HG03558 (cell line): ENCODE results near the gene SMYD3.
"Not testable (repeated sequence)": the region's sequence is repeated elsewhere in the genome, so short reads cannot be mapped to it uniquely, and the experiment has no call there.

Experiments used
- ATAC-seq: cut with Tn5 transposase; IDR thresholded peaks from one replicate; pipeline ENCODE4 v1.9.1; 2021; ENCODE audit warnings: moderate number of reproducible peaks; ENCODE audit not compliant: unreplicated experiment; ENCODE audit errors: extremely low read depth

Gene SMYD3

GRCh38 chr1:245774931-245775330 lies 732.1 kb downstream of the SMYD3 start:
- ATAC-seq = not testable (repeated sequence)

DNA sequence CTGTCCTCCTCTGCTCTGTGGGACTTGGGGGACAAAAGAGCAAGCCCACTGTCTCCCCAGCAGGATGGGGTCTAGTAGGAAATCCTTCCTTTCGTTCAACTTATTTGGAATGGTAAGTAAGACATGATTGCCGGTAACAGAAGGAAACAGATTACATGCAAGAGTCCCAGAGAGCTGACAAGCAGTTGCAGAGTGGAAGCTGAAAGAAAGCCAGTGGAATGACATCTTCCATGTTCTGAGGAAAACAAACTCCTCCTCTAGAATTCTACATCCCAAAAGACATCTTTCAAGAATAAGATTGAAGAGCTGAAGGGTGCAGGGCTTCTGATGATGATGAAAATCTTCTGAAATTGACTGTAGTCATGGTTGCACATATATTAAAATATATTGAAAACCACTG lies 732.9 kb downstream of the SMYD3 start:
- ATAC-seq = no peak

DNA sequence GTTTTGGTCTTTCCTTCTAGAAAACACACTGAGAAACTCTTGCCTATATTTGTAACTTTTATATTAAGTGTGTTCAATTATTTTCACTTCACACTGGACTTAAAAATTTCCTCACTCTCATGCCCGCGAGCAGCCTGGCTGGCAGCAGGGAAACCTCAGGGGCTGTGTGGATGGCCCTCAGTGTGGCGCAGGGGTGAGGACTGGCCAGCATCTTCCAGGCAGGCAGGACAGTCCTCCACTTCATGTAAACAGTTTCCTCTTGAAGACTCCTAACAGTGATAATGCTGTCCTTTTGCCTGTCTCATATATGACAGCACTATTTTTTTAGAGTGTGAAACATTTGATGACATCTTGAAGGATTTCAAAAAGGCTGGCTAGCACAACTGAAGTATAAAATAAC lies 733.7 kb downstream of the SMYD3 start:
- ATAC-seq = no peak

DNA sequence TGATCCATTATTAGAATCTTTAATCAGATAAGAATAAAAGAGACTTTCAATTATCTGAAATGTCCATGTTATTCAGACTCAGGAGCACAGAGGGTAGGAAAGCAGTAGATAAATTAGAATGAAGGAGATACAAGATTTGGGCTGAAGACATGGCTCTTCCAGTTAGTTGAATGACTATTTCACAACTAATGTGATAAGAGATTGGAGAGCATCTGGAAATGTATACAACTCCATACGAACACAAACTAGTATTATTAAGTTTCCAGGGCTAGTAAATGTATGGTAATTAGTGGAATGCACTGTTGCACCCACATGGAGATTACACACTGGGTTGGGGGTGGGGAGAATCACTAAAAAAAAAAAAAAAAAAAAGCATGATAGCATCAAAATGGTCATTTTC lies 734.3 kb downstream of the SMYD3 start:
- ATAC-seq = no peak

GRCh38 chr1:245772325-245772724 lies 734.8 kb downstream of the SMYD3 start:
- ATAC-seq = no peak

DNA sequence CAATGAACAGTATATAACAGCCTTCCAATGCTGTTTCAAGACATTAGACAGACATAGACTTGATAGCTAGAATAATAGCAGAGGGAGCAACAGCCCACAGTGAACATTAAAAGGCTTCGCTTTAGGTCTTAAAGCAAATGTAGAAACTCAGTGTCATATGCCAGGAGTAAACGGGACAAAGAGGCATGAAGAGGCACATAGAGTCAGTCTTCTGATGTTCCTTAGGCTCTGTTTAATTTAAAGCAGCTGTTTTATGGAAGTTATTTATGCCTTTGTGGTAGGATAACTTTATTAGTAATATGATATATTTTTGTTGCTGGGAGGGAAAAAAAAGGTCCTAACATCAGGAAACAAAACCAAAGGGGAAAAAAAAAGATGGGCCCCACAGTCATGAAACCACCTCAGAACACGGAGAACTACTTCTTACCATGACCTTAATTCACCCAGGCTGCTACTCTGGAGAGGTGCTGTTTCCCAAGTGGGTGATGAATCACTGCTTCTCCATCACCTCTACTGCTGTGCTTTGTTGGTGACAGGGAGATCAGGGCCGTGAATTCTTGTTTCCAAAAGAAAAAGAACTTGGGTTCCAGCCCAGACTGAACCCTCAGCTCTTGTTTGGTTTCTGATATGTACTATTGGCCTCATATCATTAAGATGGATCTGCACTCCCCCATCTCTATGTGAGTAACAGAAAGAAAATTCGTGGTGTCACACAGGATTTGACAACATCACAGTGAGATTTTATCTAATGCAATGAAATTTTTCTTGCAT lies 735.4 kb downstream of the SMYD3 start:
- ATAC-seq = no peak

- ATAC-seq = no peak
Observed at GRCh38 chr1:245770156-245770555, 736.9 kb downstream of the SMYD3 start.

DNA sequence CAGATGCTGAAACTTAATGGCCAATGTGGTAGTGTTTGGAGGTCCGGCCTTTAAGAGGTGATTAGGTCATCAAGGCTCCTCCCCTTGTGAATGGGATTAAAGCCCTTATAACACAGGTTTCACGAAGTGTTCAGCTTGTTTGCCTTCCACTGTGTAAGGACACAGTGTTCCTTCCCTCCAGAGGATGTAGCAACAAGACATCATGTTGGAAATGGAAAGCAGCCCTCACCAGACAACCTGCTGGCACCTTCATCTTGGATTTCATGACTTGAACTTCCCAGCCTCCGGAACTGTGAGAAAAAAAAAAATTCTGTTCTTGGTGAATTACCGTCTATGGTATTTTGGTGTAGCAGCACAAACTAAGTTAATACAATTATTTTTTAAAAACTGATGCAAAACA lies 738.5 kb downstream of the SMYD3 start:
- no peak for ATAC-seq

DNA sequence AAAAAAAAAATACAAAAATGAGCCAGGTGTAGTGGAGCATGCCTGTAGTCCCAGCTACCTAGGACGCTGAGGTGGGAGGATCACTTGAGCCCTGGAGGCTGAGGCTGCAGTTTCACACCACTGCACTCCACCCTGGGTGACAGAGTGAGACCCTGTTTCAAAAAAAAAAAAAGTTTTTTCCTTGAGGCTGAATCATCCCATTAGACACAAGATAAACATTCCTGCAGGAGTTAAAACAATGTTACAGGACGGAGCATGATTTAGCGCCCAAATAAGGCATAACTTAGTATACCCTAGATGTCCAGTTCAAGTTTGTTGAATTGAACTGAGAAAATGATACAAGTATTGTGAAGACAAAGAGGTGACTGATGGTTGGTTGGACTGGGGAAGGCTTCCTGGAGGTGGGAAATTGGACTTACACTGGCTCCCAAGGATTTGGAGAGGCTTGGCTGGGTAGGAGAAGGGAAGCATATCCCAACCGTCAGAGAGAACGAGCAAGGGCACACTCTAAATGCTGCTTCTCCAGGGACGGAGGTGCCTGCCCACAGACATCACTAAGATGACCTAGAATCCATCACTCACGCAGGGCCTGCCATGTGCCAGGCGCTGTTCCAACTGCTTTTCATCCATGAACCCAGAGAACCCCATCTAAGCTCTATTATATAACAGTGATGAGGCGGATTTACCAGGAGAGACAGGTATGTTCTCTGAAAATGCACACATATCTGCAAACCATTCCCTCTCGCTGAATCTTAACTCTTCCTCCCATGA lies 741.7 kb downstream of the SMYD3 start:
- no peak for ATAC-seq

- no peak for ATAC-seq
Observed at GRCh38 chr1:245763873-245764331, 743.2 kb downstream of the SMYD3 start.

- ATAC-seq = no peak
Observed at GRCh38 chr1:245762396-245762910, 744.6 kb downstream of the SMYD3 start.

- ATAC-seq = no peak
Observed at GRCh38 chr1:245760301-245760700, 746.8 kb downstream of the SMYD3 start.

DNA sequence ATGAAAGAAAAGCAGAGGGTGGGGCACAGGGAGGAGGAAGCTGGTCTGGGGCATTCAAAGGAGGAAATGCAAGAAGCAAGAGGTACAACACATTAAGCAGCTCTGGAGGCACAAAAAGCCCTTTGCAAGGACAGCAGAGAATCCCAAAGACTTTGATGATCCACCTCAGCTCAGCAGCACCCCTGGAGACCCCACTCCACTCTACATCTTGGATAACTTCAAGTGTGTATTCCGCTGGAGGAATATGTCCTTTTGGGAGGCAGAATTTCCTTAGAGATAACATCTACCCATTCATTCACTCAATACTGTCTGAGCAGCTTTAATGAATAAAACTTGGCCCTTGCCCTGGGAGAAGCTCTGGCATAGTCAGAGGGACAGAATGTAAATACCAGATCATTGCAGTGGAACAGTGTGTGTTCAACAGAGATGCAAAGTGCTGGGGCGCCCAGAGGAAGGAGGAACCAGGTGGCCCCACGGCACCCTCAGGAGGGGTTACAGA lies 752.6 kb downstream of the SMYD3 start:
- no peak for ATAC-seq

GRCh38 chr1:245753807-245754206 lies 753.3 kb downstream of the SMYD3 start:
- no peak for ATAC-seq

DNA sequence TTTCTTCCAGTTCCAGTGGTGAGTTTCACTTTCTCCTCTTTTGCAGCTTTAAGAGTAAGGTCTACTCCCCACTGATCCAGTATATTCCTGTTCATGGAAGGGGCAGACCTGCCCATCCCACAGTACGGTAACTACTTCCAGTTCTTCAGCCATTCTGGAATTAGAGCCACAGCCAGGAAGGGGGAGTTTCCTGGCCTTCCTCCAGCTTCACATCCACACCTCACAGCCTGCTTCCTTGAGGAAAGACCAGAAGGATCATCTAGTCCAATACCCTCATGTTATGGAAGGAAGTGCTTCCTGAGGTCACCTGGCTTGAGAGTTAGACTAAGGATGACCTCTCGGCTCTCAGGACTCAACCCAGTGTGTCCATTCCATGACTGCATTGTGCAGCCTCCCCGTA lies 754.5 kb downstream of the SMYD3 start:
- ATAC-seq = no peak

GRCh38 chr1:245751726-245752470 lies 755.2 kb downstream of the SMYD3 start:
- ATAC-seq = no peak

- no peak for ATAC-seq
Observed at GRCh38 chr1:245751116-245751515, 756.0 kb downstream of the SMYD3 start.

DNA sequence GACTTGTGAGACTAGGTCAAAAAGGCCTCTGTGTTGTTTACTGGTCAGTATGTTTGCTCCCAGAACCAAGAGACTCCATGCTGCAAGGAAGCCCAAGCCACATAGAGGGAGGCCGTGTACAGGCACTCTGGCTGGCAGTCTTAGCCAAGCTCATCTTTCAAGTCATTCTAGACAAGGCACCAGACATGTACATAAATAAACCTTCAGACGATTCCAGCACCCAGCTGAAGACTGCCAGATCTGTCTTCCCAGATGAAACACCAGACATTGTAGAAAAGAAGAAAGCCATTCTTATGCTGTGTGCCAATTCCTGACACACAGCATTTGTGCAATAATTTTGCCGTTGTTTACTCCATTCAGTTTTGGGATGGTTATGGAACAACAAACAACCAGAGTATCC lies 756.8 kb downstream of the SMYD3 start:
- no peak for ATAC-seq

DNA sequence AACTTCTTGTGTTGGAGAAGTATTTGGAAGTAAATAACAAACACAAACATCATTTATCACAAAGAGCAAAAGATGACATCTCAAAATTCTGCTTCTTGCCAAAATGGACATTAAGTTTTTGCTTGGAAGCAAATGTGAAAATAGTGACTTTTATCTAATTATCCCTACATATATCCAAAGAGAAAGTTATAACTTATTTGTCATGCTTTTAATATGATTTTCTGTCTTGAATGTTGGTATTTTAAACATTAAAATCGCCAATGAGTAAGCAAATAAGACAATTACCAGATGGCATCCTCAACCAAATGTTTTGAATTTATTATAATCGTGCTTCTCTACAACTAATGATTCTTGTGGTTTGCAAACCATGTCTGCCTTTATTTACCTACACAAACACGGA lies 758.0 kb downstream of the SMYD3 start:
- ATAC-seq = no peak

GRCh38 chr1:245748646-245749045 lies 758.4 kb downstream of the SMYD3 start:
- no peak for ATAC-seq

GRCh38 chr1:245748240-245748639 lies 758.8 kb downstream of the SMYD3 start:
- no peak for ATAC-seq
